Gastroesophageal sphincter (tissue), 3 donors: ENCODE measurements around the gene GGA3.

Experiments used
- POLR2A ChIP-seq, 2 donors: fragments of 450-650 bp; IDR thresholded peaks; one replicate each; pipeline ENCODE4 v1.6.1; 2017; ENCODE audit warnings: antibody characterized with exemption in 2 of 2, mild to moderate bottlenecking in 2 of 2, moderate library complexity in 1 of 2
- TF ChIP-seq, protein P1 (sequence below), 4 experiments: fragments of 200-600 bp in 2 of 4; fragments of 450-650 bp in 2 of 4; sonication (generic) in 1 of 4; IDR thresholded peaks; one replicate each; pipeline ENCODE4 v1.5.1; 2017 to 2019; ENCODE audit warnings: antibody characterized with exemption in 4 of 4, mild to moderate bottlenecking in 2 of 4, moderate library complexity in 2 of 4

DNA sequence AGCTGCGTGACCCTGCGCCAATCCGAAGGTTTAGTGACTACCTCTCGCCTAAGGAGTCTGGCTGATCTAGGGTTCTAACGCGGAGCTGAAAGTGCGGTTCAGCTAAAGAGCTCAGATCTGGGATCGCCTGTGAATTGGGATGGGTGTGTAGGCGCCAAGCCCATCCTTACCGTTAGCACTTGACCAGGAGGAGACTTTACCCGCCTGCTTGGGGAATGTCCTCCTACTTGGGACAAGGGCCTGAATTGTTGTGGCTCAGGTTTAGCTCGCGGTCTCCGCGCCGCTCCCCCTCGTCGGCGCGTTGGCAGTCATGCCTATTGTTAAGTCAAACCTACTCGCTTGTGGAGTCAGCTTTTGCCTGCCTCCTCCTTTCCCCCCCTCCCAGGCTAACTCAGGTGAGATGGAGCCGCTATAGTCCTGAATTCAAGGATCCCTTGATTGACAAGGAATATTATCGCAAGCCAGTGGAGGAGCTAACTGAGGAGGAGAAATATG lies 753 bp upstream of the GGA3 start:
- TF ChIP-seq, protein P1, sequence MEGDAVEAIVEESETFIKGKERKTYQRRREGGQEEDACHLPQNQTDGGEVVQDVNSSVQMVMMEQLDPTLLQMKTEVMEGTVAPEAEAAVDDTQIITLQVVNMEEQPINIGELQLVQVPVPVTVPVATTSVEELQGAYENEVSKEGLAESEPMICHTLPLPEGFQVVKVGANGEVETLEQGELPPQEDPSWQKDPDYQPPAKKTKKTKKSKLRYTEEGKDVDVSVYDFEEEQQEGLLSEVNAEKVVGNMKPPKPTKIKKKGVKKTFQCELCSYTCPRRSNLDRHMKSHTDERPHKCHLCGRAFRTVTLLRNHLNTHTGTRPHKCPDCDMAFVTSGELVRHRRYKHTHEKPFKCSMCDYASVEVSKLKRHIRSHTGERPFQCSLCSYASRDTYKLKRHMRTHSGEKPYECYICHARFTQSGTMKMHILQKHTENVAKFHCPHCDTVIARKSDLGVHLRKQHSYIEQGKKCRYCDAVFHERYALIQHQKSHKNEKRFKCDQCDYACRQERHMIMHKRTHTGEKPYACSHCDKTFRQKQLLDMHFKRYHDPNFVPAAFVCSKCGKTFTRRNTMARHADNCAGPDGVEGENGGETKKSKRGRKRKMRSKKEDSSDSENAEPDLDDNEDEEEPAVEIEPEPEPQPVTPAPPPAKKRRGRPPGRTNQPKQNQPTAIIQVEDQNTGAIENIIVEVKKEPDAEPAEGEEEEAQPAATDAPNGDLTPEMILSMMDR (IDR thresholded peaks at IDR 0.05): no peak
- no peak for TF ChIP-seq POLR2A (IDR thresholded peaks at IDR 0.05)
